ENCODE data around the gene MCUB. TPM values are rescaled to one million over a fixed set of nuclear protein-coding genes. Genes with fewer than 3 reads are reported as not detected.

Gene MCUB
- total RNA-seq, 1 experiment from 2014 or later = 18.6 TPM

GRCh38 chr4:109702950-109703663 is 143.1 kb downstream of the MCUB start, which contains the start of gene CASP6:
Gene CASP6 (minus strand): TSS chr4:109703445. CDS start chr4:109703395, 50 bp downstream.
- Histone ChIP-seq H4K20me1 (ENCODE audit: insufficient read depth) (no peaks in the 10 kb centered on the region), H3K36me3 (ENCODE audit: control insufficient read depth in 1 of 2, insufficient read depth in 2 of 2, low read length in 2 of 2) (no peaks in the 10 kb centered on the region), H3K4me3 (replicated peaks in 1 of 2; ENCODE audit: low read depth in 1 of 2, low read length in 2 of 2) (peak within 1 kb of the TSS; percentile 71 to 72), H3K27ac (ENCODE audit: low read depth, low read length) (peak within 1 kb of the TSS; percentile 74), H3K4me1 (ENCODE audit: control insufficient read depth in 1 of 2, insufficient read depth in 2 of 2, low read length in 2 of 2) (peaks cover 13 to 21% of the 10 kb centered on the region in 2 experiments; a peak in 3 of 4 replicates), H3K27me3 (ENCODE audit: insufficient read depth, low read length) (no peaks in the 10 kb centered on the region), H3K9me3 (ENCODE audit: control insufficient read depth in 1 of 2, insufficient read depth in 1 of 2, low read depth in 1 of 2, low read length in 2 of 2) (no peaks in the 10 kb centered on the region), H3K79me2 (ENCODE audit: insufficient read depth, low read length) (no peaks in the 10 kb centered on the region), H3K9ac (ENCODE audit: low read length) (peak within 1 kb of the TSS; percentile 65), H3K4me2 (ENCODE audit: low read length) (peak within 1 kb of the TSS; percentile 84), H3K9me2 (ENCODE audit: insufficient read depth) (no peaks in the 10 kb centered on the region), H2AFZ (ENCODE audit: low read depth, low read length, poor library complexity, severe bottlenecking) (peak within 1 kb of the TSS; percentile 81)
- ATAC-seq (peak; percentile 87), DNase-seq (ENCODE audit: low read depth, low spot score) (peak; percentile 51)
- TSS peak; percentile 38 for BruUV-seq (replicated peaks)
- CTCF ChIA-PET = interaction anchor here (0.7 to 1.9 kb wide), 5 partner anchors 101 to 277 kb away, joined by 3 to 10 read pairs (median 4); no protein-coding TSS in a partner anchor
- intact Hi-C loops (cut with micrococcal nuclease) = loop anchor here (5.0 to 10.0 kb wide), 4 partner anchors 99 to 278 kb away; partner anchors contain the start of genes CFI and GAR1
- RAD21 ChIA-PET (ENCODE audit: low non-redundant PET in 1 of 2, low total read pairs in 2 of 2, uncharacterized antibody in 2 of 2, unreplicated experiment in 2 of 2) = interaction anchor here in 1 of 2 experiments (1.2 kb wide), 1 partner anchor 27 kb away, joined by 4 read pairs; the partner anchor contains the start of gene PLA2G12A
- TF ChIP-seq ZNF274 (IDR thresholded peaks at IDR 0.05; ENCODE audit: low read depth, low read length) (no peak), JUND (IDR thresholded peaks at IDR 0.05) (no peak), MAX (IDR thresholded peaks at IDR 0.05) (peak; percentile 74; the same call in 1 of the 2 replicates), REST (IDR thresholded peaks at IDR 0.05; ENCODE audit: low read depth) (no peak), CEBPB (IDR thresholded peaks at IDR 0.05; ENCODE audit: low read depth) (no peak), POLR2AphosphoS5 (IDR thresholded peaks at IDR 0.05; ENCODE audit: low read depth, low read length) (peak; percentile 79), SIN3A (IDR thresholded peaks at IDR 0.05; ENCODE audit: low read depth) (no peak; the same call in none of the 2 replicates), CBX3 (IDR thresholded peaks at IDR 0.05; ENCODE audit: low read depth) (no peak), SP1 (IDR thresholded peaks at IDR 0.05; ENCODE audit: low read depth) (no peak), YY1 (IDR thresholded peaks at IDR 0.05; ENCODE audit: extremely low read depth, insufficient replicate concordance, low read depth, low read length) (no peak), EZH2 (IDR thresholded peaks at IDR 0.05) (no peak), ZBTB33 (IDR thresholded peaks at IDR 0.05; ENCODE audit: extremely low read depth, insufficient replicate concordance, low read length) (no peak), CTCF (IDR thresholded peaks at IDR 0.05 in 2 of 3, conservative IDR thresholded peaks at IDR 0.05 in 1 of 3; ENCODE audit: borderline replicate concordance in 1 of 3, insufficient read depth in 1 of 3, low read depth in 2 of 3, low read length in 2 of 3) (peak; percentile 37 to 64 (median 54); a peak in 5 of 6 replicates), RAD21 (IDR thresholded peaks at IDR 0.05; ENCODE audit: low read depth) (peak; percentile 46)
- TF ChIP-seq, protein P1, sequence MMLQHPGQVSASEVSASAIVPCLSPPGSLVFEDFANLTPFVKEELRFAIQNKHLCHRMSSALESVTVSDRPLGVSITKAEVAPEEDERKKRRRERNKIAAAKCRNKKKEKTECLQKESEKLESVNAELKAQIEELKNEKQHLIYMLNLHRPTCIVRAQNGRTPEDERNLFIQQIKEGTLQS (IDR thresholded peaks at IDR 0.05) = no peak
- POLR2A ChIA-PET = no interaction called here
